ENCODE measurements around the gene PTPN23.
"Not testable (repeated sequence)": the region's sequence is repeated elsewhere in the genome, so short reads cannot be mapped to it uniquely, and the experiment has no call there.

DNA sequence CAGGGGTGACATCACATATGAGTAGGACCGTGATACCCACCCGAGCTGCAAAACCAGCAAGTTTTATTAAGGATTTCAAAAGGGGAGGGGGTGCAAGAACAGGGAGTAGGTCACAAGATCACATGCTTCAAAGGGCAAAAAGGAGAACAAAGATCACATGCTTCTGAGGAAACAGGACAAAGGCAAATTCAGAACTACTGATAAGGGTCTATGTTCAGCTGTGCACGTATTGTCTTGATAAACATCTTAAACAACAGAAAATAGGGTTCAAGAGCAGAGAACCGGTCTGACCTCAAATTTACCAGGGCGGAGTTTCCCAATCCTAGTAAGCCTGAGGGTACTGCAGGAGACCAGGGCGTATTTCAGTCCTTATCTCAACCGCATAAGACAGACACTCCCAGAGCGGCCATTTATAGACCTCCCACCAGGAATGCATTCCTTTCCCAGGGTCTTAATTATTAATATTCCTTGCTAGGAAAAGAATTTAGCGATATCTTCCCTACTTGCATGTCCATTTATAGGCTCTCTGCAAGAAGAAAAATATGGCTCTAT, 78.8 kb downstream of the PTPN23 start:
- TF ChIP-seq, protein P1, sequence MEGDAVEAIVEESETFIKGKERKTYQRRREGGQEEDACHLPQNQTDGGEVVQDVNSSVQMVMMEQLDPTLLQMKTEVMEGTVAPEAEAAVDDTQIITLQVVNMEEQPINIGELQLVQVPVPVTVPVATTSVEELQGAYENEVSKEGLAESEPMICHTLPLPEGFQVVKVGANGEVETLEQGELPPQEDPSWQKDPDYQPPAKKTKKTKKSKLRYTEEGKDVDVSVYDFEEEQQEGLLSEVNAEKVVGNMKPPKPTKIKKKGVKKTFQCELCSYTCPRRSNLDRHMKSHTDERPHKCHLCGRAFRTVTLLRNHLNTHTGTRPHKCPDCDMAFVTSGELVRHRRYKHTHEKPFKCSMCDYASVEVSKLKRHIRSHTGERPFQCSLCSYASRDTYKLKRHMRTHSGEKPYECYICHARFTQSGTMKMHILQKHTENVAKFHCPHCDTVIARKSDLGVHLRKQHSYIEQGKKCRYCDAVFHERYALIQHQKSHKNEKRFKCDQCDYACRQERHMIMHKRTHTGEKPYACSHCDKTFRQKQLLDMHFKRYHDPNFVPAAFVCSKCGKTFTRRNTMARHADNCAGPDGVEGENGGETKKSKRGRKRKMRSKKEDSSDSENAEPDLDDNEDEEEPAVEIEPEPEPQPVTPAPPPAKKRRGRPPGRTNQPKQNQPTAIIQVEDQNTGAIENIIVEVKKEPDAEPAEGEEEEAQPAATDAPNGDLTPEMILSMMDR (IDR thresholded peaks at IDR 0.05): not testable (repeated sequence)
- TF ChIP-seq POLR2A (IDR thresholded peaks at IDR 0.05): not testable (repeated sequence)

Data from lower leg skin (tissue), 3 donors.